AG10803 (cell line): ENCODE measurements around the gene LTBP1.
A peak's percentile ranks its signal among the peaks of the same experiment; 100 is the strongest.
"Not testable (repeated sequence)": the region's sequence is repeated elsewhere in the genome, so short reads cannot be mapped to it uniquely, and the experiment has no call there.

Experiments used
- DNase-seq: peaks from one replicate; pipeline ENCODE4 v3.0.0; 2010; ENCODE audit warnings: low read depth
- H3K4me3 ChIP-seq: 2 replicates; pipeline ENCODE4 v1.5.1; 2011; ENCODE audit warnings: mild to moderate bottlenecking, low read length, control low read depth
- CTCF ChIP-seq: conservative IDR thresholded peaks from 2 replicates; pipeline ENCODE4 v1.5.1; 2011; ENCODE audit warnings: mild to moderate bottlenecking, low read length, control low read depth, inconsistent platforms

The LTBP1 gene

DNA sequence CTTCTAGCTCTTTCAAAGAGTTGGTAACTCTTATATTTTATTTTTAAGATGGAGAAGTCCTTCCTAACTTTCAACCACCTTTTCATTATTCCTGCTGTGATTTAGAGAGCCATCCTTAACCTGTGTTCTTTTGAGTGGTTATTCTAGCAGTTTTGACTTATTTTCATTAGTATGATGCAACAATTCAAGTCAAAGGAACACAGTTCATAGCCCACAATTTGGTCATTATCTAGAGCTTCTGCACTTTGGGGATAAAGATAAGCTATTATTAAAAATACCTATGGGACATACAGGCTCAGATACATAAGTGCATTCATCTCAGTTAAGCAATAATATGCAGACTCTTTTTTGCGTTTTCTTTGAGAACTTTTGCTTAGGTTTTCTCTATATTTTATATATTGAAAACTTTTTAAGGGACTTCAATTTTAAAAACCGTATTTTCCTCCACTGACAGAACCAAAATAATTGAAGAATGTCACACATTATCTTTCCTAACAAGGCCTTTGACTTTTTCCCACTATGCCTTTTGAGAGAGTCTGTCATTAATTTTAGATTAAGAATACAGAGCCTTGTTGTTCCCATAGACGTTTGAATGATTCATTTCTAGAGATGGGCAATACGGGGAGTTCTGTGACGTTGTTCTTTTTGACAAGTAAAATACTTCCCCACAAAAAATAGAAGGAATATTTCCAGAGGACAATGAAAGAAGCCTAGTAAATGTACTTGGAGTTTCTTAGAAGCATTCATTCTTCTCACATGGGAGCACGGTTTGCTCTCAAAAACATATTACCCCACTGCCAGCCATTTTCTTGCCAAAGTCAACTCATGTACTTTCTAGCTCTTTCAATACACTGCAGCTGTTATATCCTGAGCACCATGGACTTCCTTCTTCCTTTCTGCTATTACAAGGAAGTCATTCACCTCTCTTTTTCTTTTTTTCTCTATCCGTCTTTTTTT is 486.8 kb downstream of the LTBP1 start:
- no peak overlapping the region for H3K4me3 ChIP-seq
- no peak for DNase-seq
- TF ChIP-seq CTCF, result no peak

DNA sequence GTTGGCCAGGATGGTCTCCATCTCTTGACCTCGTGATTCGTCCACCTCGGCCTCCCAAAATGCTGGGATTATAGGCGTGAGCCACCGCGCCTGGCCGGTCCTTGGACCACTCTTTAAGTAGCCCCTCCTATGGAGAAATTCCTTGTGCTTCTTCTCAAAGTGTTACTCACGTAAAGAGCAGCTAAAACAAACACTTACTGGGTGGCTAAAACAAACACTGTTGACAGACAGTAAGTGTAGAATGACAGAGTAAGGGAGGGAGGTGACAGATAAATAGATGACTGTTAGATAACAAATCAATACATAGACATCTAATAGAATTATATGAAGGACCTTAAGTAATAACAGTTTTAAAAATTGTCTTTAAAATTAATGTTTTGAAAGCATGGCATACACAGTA is 488.8 kb downstream of the LTBP1 start:
- no peak overlapping the region for H3K4me3 ChIP-seq
- TF ChIP-seq CTCF, result no peak
- no peak for DNase-seq

GRCh38 chr2:33436083-33436482 is 489.3 kb downstream of the LTBP1 start:
- no peak for DNase-seq
- no peak for TF ChIP-seq CTCF
- H3K4me3 ChIP-seq, result no peak overlapping the region

DNA sequence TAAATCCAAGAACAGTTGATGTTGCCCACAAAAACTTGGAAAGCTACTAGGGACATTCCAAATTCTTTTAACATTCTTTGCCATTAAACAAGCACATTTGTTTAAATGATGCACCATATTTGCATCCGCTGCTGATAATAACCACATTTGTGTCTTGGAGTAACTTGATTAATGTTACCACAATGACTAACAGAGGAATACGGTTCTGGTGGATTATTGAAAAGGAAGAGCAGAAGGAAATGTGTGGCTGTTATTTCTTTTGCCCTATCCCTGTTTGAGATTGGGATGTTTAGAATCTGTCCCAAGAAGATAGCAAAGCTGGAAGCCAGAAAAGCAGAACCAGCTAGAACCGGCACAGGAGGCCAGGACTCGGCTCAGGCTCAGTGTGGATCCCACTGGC is 490.5 kb downstream of the LTBP1 start:
- no peak overlapping the region for H3K4me3 ChIP-seq
- DNase-seq, result peak; percentile 98
- TF ChIP-seq CTCF, result no peak

GRCh38 chr2:33437815-33438214 is 491.1 kb downstream of the LTBP1 start:
- TF ChIP-seq CTCF, result no peak
- H3K4me3 ChIP-seq, result no peak overlapping the region
- DNase-seq, result peak; percentile 54

DNA sequence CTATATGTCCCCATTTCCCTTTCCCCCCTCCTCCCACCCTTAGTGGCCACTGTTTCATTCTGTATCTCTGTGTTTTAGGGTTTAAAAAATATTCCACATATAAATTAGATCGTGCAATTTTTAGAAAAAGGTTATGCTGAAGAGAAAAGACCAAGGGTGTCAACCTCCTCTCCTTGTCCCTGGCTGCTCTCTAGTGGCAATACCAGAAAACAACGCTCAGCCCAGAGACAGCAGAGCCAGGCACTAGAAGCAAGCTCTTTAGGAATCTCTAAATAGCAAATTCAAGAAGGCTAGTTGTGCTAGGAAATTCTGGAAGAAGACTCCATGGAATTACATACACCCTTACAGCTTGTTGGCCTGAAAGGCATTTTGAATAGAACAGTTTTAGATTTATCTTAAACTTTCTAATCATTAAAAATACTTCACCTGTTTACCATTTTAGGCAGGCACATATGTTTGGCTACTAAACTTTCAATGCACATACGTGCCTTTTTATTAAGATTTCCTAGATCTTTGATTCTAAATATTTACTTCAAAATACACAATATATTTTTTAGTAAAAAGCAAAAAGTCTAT is 494.6 kb downstream of the LTBP1 start:
- peak; percentile 74 for DNase-seq
- peak; percentile 95 for TF ChIP-seq CTCF
- H3K4me3 ChIP-seq, result no peak overlapping the region

GRCh38 chr2:33442052-33442451 is 495.3 kb downstream of the LTBP1 start:
- not testable (repeated sequence) for H3K4me3 ChIP-seq, DNase-seq
